K562 treated with DMSO at 1 percent for 12 hours (cell line): ENCODE measurements around the gene DYNLRB2. TPM values are rescaled to one million over a fixed set of nuclear protein-coding genes. Genes with fewer than 3 reads are reported as not detected.

Experiments
- total RNA-seq: library from RNA; unstranded; fragments of 300-600 nt; gene quantifications from 2 replicates; pipeline ENCODE4 v1.2.3, GENCODE V29; 2022; ENCODE audit not compliant: insufficient read depth

DYNLRB2 gene
- total RNA-seq: not detected in 2 replicates

GRCh38 chr16:80540516-80541305 is at the start of gene DYNLRB2:
Gene DYNLRB2, plus strand, starts transcription at chr16:80540993. Its CDS starts 84 bp downstream, at chr16:80541077.

